ENCODE results near the gene IRF2BP1.

IRF2BP1 gene, protein sequence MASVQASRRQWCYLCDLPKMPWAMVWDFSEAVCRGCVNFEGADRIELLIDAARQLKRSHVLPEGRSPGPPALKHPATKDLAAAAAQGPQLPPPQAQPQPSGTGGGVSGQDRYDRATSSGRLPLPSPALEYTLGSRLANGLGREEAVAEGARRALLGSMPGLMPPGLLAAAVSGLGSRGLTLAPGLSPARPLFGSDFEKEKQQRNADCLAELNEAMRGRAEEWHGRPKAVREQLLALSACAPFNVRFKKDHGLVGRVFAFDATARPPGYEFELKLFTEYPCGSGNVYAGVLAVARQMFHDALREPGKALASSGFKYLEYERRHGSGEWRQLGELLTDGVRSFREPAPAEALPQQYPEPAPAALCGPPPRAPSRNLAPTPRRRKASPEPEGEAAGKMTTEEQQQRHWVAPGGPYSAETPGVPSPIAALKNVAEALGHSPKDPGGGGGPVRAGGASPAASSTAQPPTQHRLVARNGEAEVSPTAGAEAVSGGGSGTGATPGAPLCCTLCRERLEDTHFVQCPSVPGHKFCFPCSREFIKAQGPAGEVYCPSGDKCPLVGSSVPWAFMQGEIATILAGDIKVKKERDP

GRCh38 chr19:45885556-45886426 lies at the start of gene IRF2BP1:
IRF2BP1 (minus strand) TSS chr19:45886141; CDS start chr19:45885774, 367 bp downstream.
- peak; percentile 87 for ATAC-seq
- Mint-ChIP-seq H3K36me3 (peaks cover 24% of the 10 kb centered on the region), H3K9me3 (no peaks in the 10 kb centered on the region), H3K27me3 (peaks cover 11% of the 10 kb centered on the region), H3K4me3 (peak within 1 kb of the TSS; percentile 95), H3K4me1 (peaks cover 37% of the 10 kb centered on the region), H3K27ac (peak within 1 kb of the TSS; percentile 84)

DNA sequence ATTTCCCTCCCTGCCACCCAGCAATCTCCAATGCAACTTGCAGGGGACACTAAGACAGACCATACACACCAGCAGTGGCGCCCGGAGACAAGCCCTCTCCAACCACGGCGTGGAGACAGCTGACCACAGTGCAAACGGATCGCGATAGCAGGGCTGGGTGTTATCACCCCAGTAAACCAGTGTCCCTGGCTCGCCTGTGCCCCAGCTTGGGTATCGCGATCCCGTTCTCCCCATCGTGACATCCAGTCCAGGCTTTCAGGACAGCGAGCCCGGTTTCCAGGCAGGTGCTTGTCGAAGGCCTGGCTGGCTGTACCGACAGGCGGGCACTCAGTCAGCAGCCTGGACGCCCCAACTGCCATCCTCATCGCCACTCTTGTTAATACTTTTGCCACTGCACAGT lies 49.3 kb upstream of the IRF2BP1 start:
- Mint-ChIP-seq H3K27ac (no peak overlapping the region), H3K27me3 (peaks cover 90% of the 10 kb centered on the region), H3K9me3 (peaks cover 5% of the 10 kb centered on the region), H3K36me3 (no peaks in the 10 kb centered on the region), H3K4me1 (no peaks in the 10 kb centered on the region), H3K4me3 (no peak overlapping the region)
- ATAC-seq: no peak

- Mint-ChIP-seq H3K27me3 (peaks cover 93% of the 10 kb centered on the region), H3K36me3 (no peaks in the 10 kb centered on the region)
These were observed 48.8 kb upstream of the IRF2BP1 start for GRCh38 chr19:45934551-45935230.

GRCh38 chr19:45933759-45934158 lies 47.8 kb upstream of the IRF2BP1 start:
- H3K27ac Mint-ChIP-seq: no peak overlapping the region
- H3K27me3 Mint-ChIP-seq: peaks cover 93% of the 10 kb centered on the region
- no peak for ATAC-seq
- no peaks in the 10 kb centered on the region for H3K36me3 Mint-ChIP-seq
- H3K4me3 Mint-ChIP-seq: no peak overlapping the region
- H3K4me1 Mint-ChIP-seq: no peaks in the 10 kb centered on the region
- H3K9me3 Mint-ChIP-seq: peaks cover under 1% of the 10 kb centered on the region

More at GRCh38 chr19:45934551-45935230, 48.8 kb upstream of the IRF2BP1 start:
- Mint-ChIP-seq H3K27ac (no peak overlapping the region), H3K4me1 (no peaks in the 10 kb centered on the region), H3K4me3 (no peak overlapping the region), H3K9me3 (peaks cover 5% of the 10 kb centered on the region)
- no peak for ATAC-seq

DNA sequence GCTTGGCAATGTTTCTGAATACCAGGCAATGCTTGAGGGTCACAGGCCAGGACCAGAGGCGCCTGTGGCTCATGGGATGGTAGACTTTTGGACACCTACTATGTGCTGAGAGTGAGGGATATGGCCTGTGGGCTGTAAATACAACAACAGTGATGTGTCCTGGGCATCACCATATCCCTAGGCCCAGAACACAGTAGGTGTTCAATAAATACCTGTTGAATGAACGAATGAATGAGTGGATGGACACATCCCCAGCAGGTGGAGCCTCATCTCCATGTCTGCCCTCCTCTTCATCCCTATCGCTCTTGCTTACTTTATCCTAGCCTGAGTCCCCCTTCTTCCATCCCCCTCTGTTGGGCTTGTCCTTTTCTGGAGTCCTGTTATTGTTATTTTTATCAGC lies 45.1 kb upstream of the IRF2BP1 start:
- no peaks in the 10 kb centered on the region for H3K36me3 Mint-ChIP-seq
- ATAC-seq: no peak
- H3K4me3 Mint-ChIP-seq: no peak overlapping the region
- no peak overlapping the region for H3K27ac Mint-ChIP-seq
- peaks cover 67% of the 10 kb centered on the region for H3K27me3 Mint-ChIP-seq
- no peaks in the 10 kb centered on the region for H3K9me3 Mint-ChIP-seq
- peaks cover 13% of the 10 kb centered on the region for H3K4me1 Mint-ChIP-seq

- H3K27ac Mint-ChIP-seq: no peak overlapping the region
- no peak for ATAC-seq
- H3K4me3 Mint-ChIP-seq: no peak overlapping the region
- peaks cover 13% of the 10 kb centered on the region for H3K4me1 Mint-ChIP-seq
- H3K27me3 Mint-ChIP-seq: peaks cover 49% of the 10 kb centered on the region
- H3K9me3 Mint-ChIP-seq: no peaks in the 10 kb centered on the region
- H3K36me3 Mint-ChIP-seq: no peaks in the 10 kb centered on the region
These were observed 43.3 kb upstream of the IRF2BP1 start for GRCh38 chr19:45929247-45929646.

DNA sequence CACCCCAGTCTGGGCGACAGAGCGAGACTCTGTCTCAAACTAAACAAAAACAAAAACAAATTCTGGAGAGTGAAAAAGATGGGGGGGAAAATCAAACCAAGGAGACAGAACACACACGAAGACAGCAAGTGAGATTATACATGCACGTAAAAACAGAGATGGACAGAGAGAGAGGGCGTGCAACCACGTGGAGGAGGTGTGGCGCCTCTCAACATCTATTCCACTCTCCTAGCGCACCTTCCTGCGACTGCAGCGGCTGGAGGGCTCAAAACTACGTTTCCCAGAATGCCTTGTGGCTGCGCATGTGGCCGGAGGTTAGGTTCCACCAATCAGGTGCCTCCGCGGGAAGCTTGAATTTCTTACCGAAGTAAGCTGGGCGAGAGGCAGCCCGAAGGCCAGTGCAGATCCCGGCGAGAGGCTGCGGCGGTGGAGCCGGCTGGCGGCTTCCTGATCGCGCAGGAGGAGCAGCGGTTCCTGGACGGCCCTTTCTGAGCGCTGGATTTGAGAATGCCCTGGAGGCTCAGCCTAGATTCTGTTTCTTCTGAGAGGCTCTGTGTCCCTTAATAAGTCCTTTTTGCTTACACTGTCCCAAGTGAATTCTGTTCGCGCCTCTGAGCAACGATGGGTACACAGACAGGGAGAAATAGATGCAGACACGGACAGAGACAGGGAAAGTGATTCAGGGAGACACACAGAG lies 41.8 kb upstream of the IRF2BP1 start:
- Mint-ChIP-seq H3K9me3 (no peaks in the 10 kb centered on the region), H3K27ac (no peak overlapping the region), H3K4me3 (peak overlapping the region; percentile 3), H3K36me3 (no peaks in the 10 kb centered on the region), H3K27me3 (peaks cover 34% of the 10 kb centered on the region), H3K4me1 (peaks cover 13% of the 10 kb centered on the region)
- peak; percentile 93 for ATAC-seq

- Mint-ChIP-seq H3K27me3 (peaks cover 19% of the 10 kb centered on the region), H3K4me3 (no peak overlapping the region), H3K9me3 (no peaks in the 10 kb centered on the region), H3K36me3 (no peaks in the 10 kb centered on the region), H3K4me1 (peaks cover 13% of the 10 kb centered on the region), H3K27ac (no peak overlapping the region)
- no peak for ATAC-seq
These were observed 39.0 kb upstream of the IRF2BP1 start for GRCh38 chr19:45924891-45925447.

DNA sequence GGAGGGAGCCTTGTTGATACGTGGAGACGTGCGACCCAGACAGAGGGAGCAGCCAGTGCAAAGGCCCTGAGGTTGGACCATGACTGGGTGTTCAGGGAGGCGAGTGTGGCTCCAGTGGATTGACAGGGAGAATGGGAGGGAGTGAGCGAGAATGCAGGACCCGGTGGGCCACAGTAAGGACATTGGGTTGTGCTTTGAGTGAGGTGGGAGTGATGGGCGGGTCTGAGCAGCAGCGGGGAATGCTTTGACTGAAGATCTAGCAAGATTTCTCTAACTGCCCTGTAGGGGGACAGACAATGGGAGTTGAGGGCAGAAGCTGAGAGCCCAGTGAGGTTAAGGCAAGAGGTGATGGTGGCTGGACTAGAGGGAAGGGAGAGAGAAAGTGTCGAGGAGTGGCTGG lies 36.3 kb upstream of the IRF2BP1 start:
- ATAC-seq: no peak
- Mint-ChIP-seq H3K4me3 (no peak overlapping the region), H3K36me3 (no peaks in the 10 kb centered on the region), H3K27me3 (peaks cover 31% of the 10 kb centered on the region), H3K4me1 (peaks cover 2% of the 10 kb centered on the region), H3K9me3 (no peaks in the 10 kb centered on the region), H3K27ac (no peak overlapping the region)

- H3K4me3 Mint-ChIP-seq: no peak overlapping the region
- H3K4me1 Mint-ChIP-seq: no peaks in the 10 kb centered on the region
- H3K36me3 Mint-ChIP-seq: no peaks in the 10 kb centered on the region
These were observed 34.5 kb upstream of the IRF2BP1 start for GRCh38 chr19:45920458-45920857.

GRCh38 chr19:45919678-45920077 lies 33.7 kb upstream of the IRF2BP1 start:
- no peak for ATAC-seq
- no peak overlapping the region for H3K27ac Mint-ChIP-seq

More at GRCh38 chr19:45920458-45920857, 34.5 kb upstream of the IRF2BP1 start:
- H3K9me3 Mint-ChIP-seq: no peaks in the 10 kb centered on the region
- ATAC-seq: no peak
- no peak overlapping the region for H3K27ac Mint-ChIP-seq
- H3K27me3 Mint-ChIP-seq: peaks cover 45% of the 10 kb centered on the region

DNA sequence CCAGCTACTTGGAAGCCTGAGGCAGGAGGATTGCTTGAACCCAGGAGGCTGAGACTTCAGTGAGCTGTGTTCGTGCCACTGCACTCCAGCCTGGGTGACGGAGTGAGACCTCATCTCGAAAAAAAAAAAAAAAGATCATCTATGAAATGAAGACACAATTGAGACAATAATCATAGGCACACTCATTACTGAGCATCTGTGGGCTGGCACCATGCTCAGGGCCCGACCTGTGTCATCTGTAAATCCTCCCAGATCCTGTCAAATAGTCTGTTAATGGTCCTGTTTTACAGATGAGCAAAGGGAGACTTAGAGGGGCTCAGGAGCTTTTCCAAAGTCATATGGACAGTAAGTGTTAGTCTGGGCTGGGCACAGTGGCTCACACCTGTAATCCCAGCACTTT lies 32.8 kb upstream of the IRF2BP1 start:
- no peak overlapping the region for H3K27ac Mint-ChIP-seq
- ATAC-seq: no peak

More at GRCh38 chr19:45919678-45920077, 33.7 kb upstream of the IRF2BP1 start:
- H3K4me3 Mint-ChIP-seq: no peak overlapping the region
- peaks cover 50% of the 10 kb centered on the region for H3K27me3 Mint-ChIP-seq
- H3K4me1 Mint-ChIP-seq: no peaks in the 10 kb centered on the region
- no peaks in the 10 kb centered on the region for H3K36me3 Mint-ChIP-seq
- H3K9me3 Mint-ChIP-seq: no peaks in the 10 kb centered on the region

GRCh38 chr19:45917421-45918091 lies 31.6 kb upstream of the IRF2BP1 start:
- Mint-ChIP-seq H3K4me1 (no peaks in the 10 kb centered on the region), H3K4me3 (no peak overlapping the region), H3K36me3 (no peaks in the 10 kb centered on the region), H3K27me3 (peaks cover 72% of the 10 kb centered on the region), H3K9me3 (no peaks in the 10 kb centered on the region), H3K27ac (no peak overlapping the region)
- no peak for ATAC-seq

More for the DNA sequence above, 32.8 kb upstream of the IRF2BP1 start:
- Mint-ChIP-seq H3K9me3 (no peaks in the 10 kb centered on the region), H3K27me3 (peaks cover 60% of the 10 kb centered on the region), H3K36me3 (no peaks in the 10 kb centered on the region), H3K4me1 (no peaks in the 10 kb centered on the region), H3K4me3 (no peak overlapping the region)
